HL-60/S4 (cell line): ENCODE data around the gene OR11G2.
"Not testable (repeated sequence)": the region's sequence is repeated elsewhere in the genome, so short reads cannot be mapped to it uniquely, and the experiment has no call there.

Experiments used
- in situ Hi-C: fragments of 300-500 bp; cut with MboI; formaldehyde crosslinking; loops from 2 replicates; pipeline ENCODE4 v1.14.3; 2022; ENCODE audit warnings: low sequenced_read_pairs

OR11G2 gene

GRCh38 chr14:20223410-20223809 lies 32.7 kb downstream of the OR11G2 start, which contains the start of gene OR11H6:
TSS of gene OR11H6 (plus strand) at chr14:20223710. CDS start at chr14:20223710, 0 bp downstream.
- in situ Hi-C loops = no loop called here

- in situ Hi-C loops = no loop called here
Measured at GRCh38 chr14:20228681-20229080, 38.0 kb downstream of the OR11G2 start, which contains the start of gene OR11H7. TSS of gene OR11H7 (plus strand) at chr14:20228981.

- in situ Hi-C loops = not testable (repeated sequence)
Measured at GRCh38 chr14:20235415-20235814, 44.7 kb downstream of the OR11G2 start.

GRCh38 chr14:20247646-20248246 lies 57.0 kb downstream of the OR11G2 start:
- in situ Hi-C loops = no loop called here
